Stimulated activated CD8-positive, alpha-beta memory T cell treated with anti-CD3 and anti-CD28 coated beads, Interleukin-7, amount 100 ng/mL, for 48 hours (primary cell): ENCODE measurements around the gene USP15.

Source experiments
- DNase-seq, 2 donors: peaks; one replicate each; pipeline ENCODE4 v3.0.0-alpha.2; 2020; ENCODE audit warnings: low read depth in 1 of 2; ENCODE audit errors: extremely low read depth in 1 of 2

USP15 gene

DNA sequence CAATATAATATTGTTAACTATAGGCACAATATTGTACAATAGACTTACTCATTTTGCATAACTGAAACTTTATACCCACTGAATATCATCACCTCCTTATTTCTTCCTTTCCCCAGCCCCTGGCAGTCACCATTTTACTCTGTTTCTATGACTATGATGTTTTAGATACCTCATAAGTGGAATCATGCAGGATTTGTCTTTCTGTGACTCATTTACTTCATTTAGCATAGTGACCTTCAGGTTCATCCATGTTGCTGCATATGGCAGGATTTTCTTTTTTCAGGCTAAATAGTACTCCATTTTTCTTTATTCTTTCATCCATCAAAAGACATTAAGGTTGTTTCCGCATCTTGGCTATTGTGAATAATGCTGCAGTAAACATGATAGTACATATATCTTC is 18.9 kb downstream of the USP15 start:
- no peak for DNase-seq

DNA sequence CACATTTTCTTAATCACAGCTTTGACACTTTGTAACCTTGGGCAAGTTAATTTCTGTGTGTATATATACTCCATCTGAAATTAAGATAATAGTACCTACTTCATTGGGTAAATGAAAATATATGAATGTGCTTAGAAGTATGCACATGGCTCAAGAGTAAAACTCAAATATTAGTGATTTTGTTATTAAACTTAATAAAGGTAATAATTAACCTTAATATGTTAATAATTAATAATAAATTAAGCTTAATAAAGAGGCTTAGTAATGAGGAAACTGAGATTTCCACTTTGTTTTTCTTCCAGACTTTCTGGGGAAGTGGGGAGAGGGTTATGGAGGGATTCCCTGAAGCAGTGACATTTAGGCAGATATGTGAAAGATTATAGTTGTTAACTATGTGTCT is 19.8 kb downstream of the USP15 start:
- no peak for DNase-seq

DNA sequence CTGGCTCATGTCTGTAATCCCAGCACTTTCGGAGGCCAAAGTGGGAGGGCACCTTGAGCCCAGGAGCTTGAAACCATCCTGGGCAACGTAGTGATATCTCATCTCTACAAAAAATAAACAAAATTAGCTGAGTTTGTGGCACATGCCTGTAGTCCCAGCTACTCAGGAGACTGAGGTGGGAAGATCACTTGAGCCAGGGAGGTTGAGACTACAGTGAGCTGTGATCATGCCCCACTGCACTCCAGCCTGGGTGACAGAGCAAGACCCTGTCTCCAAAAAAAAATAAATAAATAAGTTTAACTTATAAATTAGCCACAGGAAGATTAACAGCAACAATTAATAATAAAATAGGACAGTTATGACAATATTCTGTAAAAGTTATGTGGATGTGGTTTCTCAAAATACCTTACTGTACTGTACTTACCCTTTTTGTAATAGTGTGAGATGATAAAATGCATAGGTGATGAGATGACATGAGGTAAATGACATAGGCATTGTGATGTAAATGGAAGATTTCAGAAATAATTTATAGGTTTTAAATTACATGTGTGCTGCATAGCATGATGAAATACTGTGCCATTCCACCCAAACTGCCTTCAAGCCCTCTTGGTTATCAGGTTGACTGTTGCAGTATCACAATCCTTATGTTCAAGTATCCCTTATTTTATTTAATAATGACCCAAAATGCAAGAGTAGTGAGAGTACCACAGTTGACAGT is 22.0 kb downstream of the USP15 start:
- DNase-seq, result no peak

DNA sequence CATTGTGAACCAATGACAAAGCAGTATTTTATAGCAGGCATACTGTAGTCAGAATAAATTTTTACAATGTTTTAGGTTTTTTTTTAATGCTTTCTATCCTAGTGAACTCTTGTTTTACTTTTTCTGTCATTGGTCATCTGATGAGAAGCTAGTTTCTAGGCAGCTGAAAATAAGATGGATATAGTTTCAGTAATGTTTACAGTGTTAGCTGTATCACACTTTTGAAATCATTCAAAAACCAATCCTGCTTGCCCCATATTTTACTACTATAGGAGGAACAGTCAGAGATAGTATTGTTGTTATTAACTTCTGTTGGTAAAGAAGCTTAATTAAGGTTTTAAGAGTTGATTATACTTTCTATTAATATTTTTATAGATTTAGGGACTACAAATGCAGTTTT is 24.5 kb downstream of the USP15 start:
- no peak for DNase-seq

DNA sequence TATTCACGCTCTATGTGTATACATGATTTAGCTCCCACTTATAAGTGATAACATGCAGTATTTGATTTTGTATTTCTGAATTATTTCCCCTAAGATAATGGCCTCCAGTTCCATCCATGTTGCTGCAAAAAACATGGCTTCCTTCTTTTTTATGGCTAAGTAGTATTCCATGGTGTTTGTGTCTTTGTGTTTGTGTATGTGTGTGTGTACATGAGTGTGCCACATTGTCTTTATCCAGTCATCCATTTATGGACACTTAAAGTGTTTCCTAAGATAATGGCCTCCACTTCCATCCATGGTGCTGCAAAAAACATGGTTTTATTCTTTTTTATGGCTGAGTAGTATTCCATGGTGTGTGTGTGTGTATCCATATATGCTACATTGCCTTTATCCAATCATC is 25.1 kb downstream of the USP15 start:
- no peak for DNase-seq

DNA sequence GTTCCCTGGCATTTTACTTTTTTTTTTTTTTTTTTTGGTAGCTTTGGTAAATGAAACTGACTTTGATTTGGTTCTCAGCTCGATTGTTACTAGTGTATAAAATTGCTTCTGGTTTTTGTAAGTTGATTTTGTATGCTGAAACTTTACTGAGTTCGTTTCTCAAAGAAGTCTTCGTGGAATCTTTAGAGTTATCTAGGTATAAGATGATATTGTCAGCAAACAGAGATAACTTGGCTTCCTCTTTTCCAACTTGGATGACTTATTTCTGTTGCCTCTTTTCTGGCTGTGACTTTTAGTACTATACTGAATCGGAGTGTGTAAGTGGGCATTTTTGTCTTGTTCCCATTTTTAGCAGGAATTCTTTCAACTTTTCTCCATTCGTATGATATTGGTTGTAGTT is 28.1 kb downstream of the USP15 start:
- no peak for DNase-seq

DNA sequence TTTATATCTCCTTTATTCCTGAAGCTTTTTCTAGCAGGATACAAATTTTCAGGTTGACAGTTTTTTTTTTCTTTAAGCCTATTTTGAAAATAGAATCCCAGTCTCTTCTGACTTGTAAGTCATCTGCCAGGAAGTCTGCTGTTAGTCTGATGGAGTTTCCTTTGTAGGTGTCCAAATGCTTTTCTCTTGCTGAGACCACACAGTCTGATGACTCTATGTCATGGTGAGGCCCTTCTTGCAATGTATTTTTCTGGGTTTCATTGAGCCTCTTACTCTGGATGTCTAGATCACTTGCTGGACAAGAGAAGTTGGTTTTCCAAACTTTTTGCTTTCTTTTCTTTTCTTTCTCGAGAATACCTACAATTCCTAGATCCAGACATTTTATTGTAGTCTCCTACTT is 30.6 kb downstream of the USP15 start:
- DNase-seq, result no peak

DNA sequence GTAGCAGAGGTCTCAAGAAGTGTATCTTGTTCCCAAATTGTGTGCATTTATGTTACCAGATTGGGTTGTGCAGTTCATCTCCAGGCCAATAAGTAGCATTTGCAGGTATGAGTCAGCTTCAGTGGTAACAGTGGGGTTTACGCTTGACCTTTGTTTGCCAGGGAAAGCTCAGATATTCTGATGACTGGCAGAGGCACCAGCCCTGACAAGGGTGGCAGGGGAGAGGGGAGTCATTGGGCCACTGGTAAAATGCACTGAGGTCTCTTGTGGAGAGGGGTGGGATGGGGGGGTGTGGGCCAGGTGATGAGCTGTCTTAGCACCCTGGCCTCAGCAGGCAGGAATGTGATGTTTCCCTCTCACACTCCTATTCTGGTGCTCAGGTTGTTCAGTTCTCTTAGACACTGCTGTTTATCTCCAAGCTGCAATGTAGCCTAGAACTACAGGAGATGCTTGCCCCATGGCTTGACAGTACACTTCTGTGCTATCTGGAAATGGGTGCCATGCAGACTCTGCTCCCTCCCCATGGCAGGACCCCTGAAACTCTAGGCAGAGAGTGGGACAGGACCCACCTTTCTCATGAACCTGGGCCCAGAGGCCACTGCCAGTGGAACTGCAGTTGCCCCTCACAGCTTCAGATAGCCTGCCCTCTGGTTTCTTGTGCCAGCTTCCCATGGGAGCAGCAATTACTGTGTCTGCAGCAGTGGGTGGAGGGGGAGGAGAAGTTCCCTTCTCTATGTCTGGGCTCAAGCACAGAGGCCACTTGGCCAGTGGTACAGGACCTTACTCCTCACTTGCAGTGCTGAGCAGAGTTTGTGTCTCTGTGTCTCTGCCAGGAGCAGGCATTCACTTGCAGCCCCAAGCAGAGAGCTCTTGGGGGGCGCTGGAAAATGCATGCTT is 31.9 kb downstream of the USP15 start:
- DNase-seq, result no peak

DNA sequence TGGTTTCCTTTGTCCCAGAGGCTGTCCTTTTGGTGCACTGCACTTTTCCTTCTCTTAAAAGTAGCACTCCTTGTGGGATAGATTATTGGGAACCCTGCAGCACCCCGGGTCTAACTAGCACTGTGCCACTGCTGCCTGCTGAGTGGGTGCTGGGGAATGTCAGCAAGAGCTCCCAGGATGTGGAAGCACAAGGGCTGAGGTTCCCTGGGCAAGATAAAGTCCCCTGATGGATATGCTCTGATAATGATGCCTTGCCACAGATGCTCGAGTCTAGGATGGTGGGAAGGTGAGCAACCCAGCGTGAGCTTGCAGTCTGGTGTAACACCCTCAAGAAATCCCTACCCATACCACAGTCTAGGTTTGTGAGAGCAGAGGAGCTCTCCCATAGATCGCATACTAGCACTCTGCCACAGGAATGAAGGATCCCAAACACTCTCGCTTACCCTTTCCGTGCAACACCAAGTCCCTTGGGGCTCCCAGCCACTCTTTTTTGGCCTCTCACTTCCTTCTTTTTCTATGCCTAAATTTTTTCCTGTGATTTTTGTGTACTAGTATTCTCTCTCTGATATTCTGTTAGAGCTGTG is 32.6 kb downstream of the USP15 start:
- no peak for DNase-seq

DNA sequence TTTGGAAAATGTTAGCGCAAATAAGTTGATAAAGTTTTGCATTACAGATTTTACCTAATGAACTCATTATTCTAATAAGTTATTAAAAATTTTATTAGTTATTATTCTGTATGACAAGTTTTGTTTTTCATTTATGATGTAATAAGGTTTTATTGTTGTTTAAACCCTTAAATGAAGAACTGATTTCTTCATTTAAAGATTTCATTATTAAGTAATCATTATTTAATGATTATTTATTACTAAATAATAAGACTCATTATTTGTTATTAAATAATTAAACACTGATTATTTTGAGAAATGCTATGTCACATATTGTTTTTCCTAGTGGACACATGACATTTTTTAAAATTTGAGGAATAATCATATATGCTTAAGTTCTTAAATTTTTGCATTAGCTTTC is 34.2 kb downstream of the USP15 start:
- no peak for DNase-seq

DNA sequence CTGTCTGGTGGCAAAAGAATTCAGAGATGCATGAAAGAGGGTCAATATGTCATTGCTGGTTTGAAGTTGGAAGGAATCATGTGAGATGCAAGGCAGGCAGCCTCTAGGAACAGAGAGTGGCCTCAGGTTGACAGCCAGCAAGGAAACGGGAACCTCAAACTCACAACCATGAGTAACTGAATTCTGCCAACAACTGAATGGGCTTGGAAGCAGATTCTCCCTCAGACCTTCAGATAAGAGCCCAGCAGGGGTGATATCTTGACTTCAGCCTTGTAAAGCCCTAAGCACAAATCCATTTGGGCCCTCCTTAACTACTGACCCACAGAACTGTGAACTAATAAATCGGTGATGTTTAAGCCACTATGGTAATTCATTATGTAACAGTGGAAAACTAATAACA is 35.8 kb downstream of the USP15 start:
- DNase-seq, result no peak

DNA sequence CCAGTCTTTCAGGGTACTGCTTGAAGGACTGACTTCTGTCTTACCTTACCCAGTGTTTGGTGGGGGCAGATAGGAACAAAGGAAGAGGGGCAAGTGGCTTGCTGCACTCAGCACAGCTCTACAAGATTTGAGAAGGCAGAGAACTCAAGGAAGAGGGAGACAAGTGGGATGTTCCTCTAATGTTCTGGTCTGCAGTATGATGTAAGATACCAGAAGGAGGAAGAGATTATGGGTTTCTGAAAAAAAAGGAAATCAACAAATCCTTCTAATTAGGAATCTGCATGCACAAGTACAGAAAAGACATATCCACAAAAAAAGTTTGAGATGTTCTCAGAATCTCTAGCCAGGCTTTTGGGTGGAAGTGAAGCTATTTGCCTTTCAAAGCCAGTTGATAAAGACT is 37.1 kb downstream of the USP15 start:
- DNase-seq, result no peak

DNA sequence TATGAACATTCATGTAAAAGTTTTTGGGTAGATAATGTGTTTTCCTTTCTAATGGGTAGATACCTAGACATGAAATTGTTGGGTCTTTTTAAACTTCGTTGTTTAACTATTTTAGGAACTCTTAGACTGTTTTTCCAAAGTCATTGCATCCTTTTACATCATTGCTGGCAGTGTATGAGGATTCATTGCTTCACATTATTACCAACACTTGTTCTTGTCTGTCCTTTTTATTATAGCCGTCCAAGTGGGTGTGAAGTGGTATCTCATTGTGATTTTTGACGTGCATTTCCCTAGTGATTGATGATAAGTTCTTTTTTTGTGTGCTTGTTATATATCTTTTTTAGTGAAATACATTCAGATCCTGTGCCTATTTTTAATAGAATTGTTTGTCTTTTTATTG is 39.4 kb downstream of the USP15 start:
- no peak for DNase-seq

DNA sequence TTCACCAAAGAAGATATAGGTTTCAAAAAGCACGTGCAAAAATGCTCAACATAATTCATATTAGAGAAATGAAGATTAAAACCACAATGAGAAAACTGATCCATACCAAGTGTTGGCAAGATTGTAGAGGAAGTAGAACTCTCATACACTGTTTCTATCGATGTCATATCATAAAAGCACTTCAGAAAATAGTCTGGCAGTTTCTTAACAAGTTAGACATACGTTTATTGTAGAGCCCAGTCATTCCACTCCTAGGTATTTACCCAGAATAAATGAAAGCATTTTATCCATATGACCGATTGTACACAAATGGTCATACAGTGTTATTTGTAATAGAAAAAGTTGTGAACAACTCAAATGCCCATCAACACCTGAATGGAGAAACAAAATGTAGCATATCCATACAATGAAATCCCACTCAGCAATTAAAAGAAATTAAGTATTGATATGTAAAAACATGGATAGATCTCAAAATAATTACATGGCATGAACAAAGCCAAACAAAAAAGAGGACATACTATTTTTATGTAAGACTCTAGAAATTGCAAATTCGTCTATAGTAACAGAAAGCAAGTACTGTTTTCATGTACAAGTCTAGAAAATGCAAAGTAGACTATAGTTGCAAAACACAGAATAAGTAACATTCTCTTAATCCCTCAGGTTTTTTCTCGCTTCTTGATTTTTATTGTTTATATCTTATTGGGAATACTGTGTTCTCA is 41.0 kb downstream of the USP15 start:
- DNase-seq, result no peak

DNA sequence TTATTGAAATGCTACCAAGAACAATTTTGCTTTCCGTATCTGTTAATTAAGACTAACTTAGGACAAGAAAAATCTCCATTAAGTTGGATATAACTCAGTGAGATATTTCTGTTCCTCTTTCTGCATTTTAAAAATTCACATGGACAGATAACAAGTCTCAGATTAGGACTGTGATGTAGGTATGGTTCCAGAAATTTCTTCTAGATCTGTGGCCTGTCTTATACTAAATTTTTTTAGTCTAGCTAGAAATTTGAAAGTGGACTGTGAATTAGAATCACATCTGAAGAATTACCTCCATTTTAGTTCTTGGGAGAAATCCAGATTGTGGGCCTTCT is 41.6 kb downstream of the USP15 start:
- DNase-seq, result no peak

DNA sequence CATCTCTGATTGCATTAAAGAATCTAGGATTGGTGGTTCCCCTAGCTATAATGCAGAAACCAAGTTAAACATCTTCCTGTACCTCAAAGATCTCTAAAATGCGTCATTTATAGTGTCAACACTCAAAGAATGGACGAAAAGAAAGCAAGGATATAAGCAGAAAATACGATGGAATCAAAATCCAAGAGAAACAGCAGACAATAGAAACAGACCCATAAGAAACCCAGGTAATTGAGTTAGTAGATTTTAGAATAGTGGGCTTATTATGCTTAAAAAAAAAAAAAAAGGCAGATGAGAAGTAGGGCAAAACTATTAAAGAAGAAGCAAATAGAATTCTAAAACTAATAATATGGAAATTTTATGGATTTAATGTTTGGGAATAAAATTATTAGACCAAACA is 44.4 kb downstream of the USP15 start:
- no peak for DNase-seq

DNA sequence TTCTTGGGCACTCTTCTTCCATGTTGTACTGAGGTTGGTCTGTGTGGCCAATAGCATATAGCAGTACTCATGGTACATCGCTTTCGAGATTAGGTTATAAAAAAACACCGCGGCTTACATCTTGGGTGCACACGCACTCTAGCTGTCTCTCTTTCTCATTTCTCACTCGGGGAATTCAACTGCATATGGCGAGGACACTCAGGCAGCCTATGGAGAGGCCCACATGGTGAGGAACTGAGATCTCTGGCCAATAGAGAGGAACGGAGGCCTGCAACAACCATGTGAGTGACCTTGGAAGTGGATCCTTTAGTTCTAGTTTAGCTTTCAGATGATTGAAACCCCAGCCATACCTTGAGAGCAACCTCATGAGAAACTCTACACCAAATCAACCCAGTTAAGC is 45.6 kb downstream of the USP15 start:
- DNase-seq, result no peak

DNA sequence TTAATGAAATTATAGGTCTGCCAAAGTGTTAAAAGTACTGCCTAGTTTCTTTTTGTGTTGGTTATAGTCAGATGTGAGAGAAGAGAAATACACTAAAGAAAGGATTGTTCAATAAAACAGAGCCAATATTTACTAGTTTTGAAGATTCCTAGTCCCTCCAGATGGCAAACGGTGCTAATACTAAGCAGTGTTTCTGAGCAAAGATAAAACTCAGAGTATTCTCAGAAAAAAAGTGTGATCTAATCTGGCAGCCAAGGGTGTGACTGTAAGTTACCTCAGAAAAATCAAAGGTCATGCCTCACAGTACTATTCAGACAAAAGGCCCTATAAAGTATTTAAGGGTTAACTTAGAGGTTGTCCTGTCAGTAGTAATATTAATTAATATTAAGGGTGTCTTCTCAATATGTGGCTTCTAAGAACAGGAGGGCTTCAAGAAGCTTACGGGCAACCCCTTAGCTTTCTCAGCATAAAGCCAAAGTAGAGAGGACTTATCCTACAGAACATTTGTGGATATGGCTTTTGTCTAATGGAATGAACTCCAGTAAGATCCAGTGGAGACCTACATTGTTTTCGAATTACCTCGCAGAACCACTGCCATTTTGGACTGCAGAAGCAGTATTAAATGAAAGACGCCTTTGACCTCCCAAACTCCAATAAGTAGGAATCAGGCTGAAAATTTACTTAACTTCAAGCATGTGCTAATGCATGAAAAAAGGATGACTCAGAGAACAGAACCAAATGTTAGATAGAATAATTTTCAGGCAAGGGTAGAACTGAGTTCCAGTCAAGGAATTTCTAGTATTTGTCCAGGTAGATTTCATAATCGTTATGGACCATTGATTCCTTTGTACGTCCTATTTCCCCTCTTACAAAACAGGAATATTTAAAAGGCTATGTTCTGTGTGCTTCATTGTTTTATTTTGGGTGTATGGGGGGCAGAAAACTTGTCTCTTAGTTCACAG is 46.6 kb downstream of the USP15 start:
- no peak for DNase-seq

DNA sequence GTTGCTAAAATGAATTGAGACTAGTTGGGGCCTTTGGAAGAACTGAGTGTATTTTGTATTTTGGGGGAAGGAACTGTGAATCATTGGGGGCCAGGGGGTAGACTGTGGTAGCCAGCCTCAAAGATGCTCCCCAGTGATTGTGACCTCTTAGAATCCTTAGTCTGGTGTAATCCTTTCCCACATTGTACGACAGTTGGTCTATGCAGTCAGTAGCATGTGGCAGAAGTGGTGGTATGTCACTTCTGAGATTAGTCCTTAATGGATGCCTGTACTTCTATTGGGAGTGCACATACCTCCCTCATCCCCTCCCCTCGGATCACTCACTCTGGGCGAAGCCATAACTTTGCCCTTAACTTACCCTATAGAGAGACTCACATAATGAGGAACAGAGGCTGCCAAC is 48.0 kb downstream of the USP15 start:
- DNase-seq, result no peak

DNA sequence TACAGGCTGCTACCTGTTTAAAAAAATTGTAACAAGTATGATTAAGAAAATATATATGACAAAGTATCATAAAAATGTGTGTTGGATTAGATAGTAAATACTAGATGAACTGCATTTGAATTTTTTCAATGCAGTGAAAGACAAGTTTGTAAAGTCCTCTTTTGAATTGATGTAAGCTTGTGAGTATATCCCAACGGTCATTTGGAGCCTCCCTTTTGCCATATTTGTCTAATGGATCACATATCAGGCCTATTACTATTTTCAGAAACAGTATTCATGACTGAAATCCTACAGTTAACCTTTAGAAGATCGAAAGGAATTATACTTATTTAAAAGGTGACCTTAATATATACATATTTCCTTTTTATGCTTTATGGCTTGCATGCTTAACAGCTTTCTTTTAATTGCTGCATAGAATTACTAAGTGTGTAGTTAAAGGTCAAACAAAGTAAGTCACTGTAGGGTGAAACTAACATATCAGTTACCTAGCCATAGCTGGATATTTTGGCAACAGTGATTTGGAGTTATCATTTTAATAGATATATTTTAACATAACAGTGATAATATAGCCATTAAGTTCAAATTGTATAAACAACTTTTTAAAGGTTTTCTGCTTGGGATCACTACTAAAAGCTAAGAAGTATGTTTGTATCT is 53.6 kb downstream of the USP15 start:
- DNase-seq, result no peak
